HG02840 (cell line): ENCODE results near the gene STXBP6.
A peak's percentile ranks its signal among the peaks of the same experiment; 100 is the strongest.
"Not testable (repeated sequence)": the region's sequence is repeated elsewhere in the genome, so short reads cannot be mapped to it uniquely, and the experiment has no call there.

ENCODE experiments used
- ATAC-seq: cut with Tn5 transposase; IDR thresholded peaks from one replicate; pipeline ENCODE4 v1.9.1; 2021; ENCODE audit warnings: mild to moderate bottlenecking, moderate library complexity, moderate number of reproducible peaks; ENCODE audit not compliant: unreplicated experiment, low FRiP score

Gene STXBP6

GRCh38 chr14:24843494-24843893 is 206.5 kb downstream of the STXBP6 start:
- ATAC-seq = peak; percentile 77

- no peak for ATAC-seq
Observed at GRCh38 chr14:24840204-24840893, 209.6 kb downstream of the STXBP6 start.

GRCh38 chr14:24839617-24840203 is 210.2 kb downstream of the STXBP6 start:
- ATAC-seq = no peak

GRCh38 chr14:24838945-24839616 is 210.9 kb downstream of the STXBP6 start:
- ATAC-seq = no peak

GRCh38 chr14:24837280-24838046 is 212.5 kb downstream of the STXBP6 start:
- ATAC-seq = no peak

- ATAC-seq = not testable (repeated sequence)
Observed at GRCh38 chr14:24836324-24836723, 213.6 kb downstream of the STXBP6 start.

GRCh38 chr14:24834956-24835355 is 215.0 kb downstream of the STXBP6 start:
- ATAC-seq = no peak

GRCh38 chr14:24833385-24833784 is 216.6 kb downstream of the STXBP6 start:
- ATAC-seq = no peak

GRCh38 chr14:24831677-24832076 is 218.3 kb downstream of the STXBP6 start:
- ATAC-seq = no peak

GRCh38 chr14:24829862-24830261 is 220.1 kb downstream of the STXBP6 start:
- ATAC-seq = no peak

GRCh38 chr14:24828486-24828885 is 221.5 kb downstream of the STXBP6 start:
- no peak for ATAC-seq

- no peak for ATAC-seq
Observed at GRCh38 chr14:24826390-24826789, 223.6 kb downstream of the STXBP6 start.

- no peak for ATAC-seq
Observed at GRCh38 chr14:24820616-24821015, 229.3 kb downstream of the STXBP6 start.

GRCh38 chr14:24818823-24819341 is 231.1 kb downstream of the STXBP6 start:
- no peak for ATAC-seq

GRCh38 chr14:24818058-24818822 is 231.7 kb downstream of the STXBP6 start:
- ATAC-seq = no peak

GRCh38 chr14:24817212-24818057 is 232.5 kb downstream of the STXBP6 start:
- no peak for ATAC-seq

- no peak for ATAC-seq
Observed at GRCh38 chr14:24816929-24817211, 233.1 kb downstream of the STXBP6 start.

- ATAC-seq = no peak
Observed at GRCh38 chr14:24816011-24816928, 233.7 kb downstream of the STXBP6 start.
